ENCODE measurements around the gene ABCA7. TPM values are rescaled to one million over a fixed set of nuclear protein-coding genes. Genes with fewer than 3 reads are reported as not detected.
A peak's percentile ranks its signal among the peaks of the same experiment; 100 is the strongest.

ABCA7 gene
- total and polyA plus RNA-seq, 4 donors: 9.4 to 23.7 (median 15.7) TPM

- no peak for DNase-seq (ENCODE audit: low read depth in 4 of 6, low spot score in 6 of 6)
- peaks cover 75% of the 10 kb centered on the region for H3K36me3 ChIP-seq (ENCODE audit: control insufficient read depth, insufficient read depth, low read length)
- no peak overlapping the region for H3K4me3 ChIP-seq (ENCODE audit: low read depth, low read length)
- 93% methylated on average over 20 of the region's 27 CpGs for WGBS (ENCODE audit: insufficient coverage)
- H3K27me3 ChIP-seq (ENCODE audit: control insufficient read depth, insufficient read depth, low read length): no peaks in the 10 kb centered on the region
- no peak overlapping the region for H3K27ac ChIP-seq (ENCODE audit: low read depth, low read length)
- no peaks in the 10 kb centered on the region for H3K9me3 ChIP-seq (ENCODE audit: control insufficient read depth, insufficient read depth, low read length)
- peaks cover 23% of the 10 kb centered on the region for H3K4me1 ChIP-seq (ENCODE audit: control insufficient read depth, insufficient read depth, low read length)
Measured at GRCh38 chr19:1091544-1092175, 51.8 kb downstream of the ABCA7 start.

GRCh38 chr19:1093330-1093729 lies 53.4 kb downstream of the ABCA7 start:
- 93% methylated on average over 14 of the region's 15 CpGs for whole genome bisulfite sequencing (ENCODE audit: insufficient coverage)
- Histone ChIP-seq H3K27me3 (ENCODE audit: control insufficient read depth, insufficient read depth, low read length) (no peaks in the 10 kb centered on the region), H3K9me3 (ENCODE audit: control insufficient read depth, insufficient read depth, low read length) (no peaks in the 10 kb centered on the region), H3K4me1 (ENCODE audit: control insufficient read depth, insufficient read depth, low read length) (peaks cover 23% of the 10 kb centered on the region), H3K27ac (ENCODE audit: low read depth, low read length) (no peak overlapping the region), H3K4me3 (ENCODE audit: low read depth, low read length) (no peak overlapping the region), H3K36me3 (ENCODE audit: control insufficient read depth, insufficient read depth, low read length) (peaks cover 58% of the 10 kb centered on the region)
- no peak for DNase-seq (ENCODE audit: low read depth in 4 of 6, low spot score in 6 of 6)

GRCh38 chr19:1093811-1094553 lies 54.1 kb downstream of the ABCA7 start:
- 77% methylated on average over 26 of the region's 32 CpGs for WGBS (ENCODE audit: insufficient coverage)

GRCh38 chr19:1094655-1094977 lies 54.7 kb downstream of the ABCA7 start:
- Histone ChIP-seq H3K36me3 (ENCODE audit: control insufficient read depth, insufficient read depth, low read length) (peaks cover 45% of the 10 kb centered on the region), H3K9me3 (ENCODE audit: control insufficient read depth, insufficient read depth, low read length) (no peaks in the 10 kb centered on the region), H3K27me3 (ENCODE audit: control insufficient read depth, insufficient read depth, low read length) (no peaks in the 10 kb centered on the region), H3K27ac (ENCODE audit: low read depth, low read length) (no peak overlapping the region), H3K4me1 (ENCODE audit: control insufficient read depth, insufficient read depth, low read length) (peaks cover 23% of the 10 kb centered on the region), H3K4me3 (ENCODE audit: low read depth, low read length) (peak overlapping the region; percentile 73)
- under 1% methylated on average over 19 of the region's 19 CpGs for WGBS (ENCODE audit: insufficient coverage)
- DNase-seq (ENCODE audit: low read depth in 4 of 6, low spot score in 6 of 6): no peak

More at GRCh38 chr19:1093811-1094553, 54.1 kb downstream of the ABCA7 start:
- Histone ChIP-seq H3K27ac (ENCODE audit: low read depth, low read length) (no peak overlapping the region), H3K27me3 (ENCODE audit: control insufficient read depth, insufficient read depth, low read length) (no peaks in the 10 kb centered on the region), H3K9me3 (ENCODE audit: control insufficient read depth, insufficient read depth, low read length) (no peaks in the 10 kb centered on the region), H3K4me3 (ENCODE audit: low read depth, low read length) (peak overlapping the region; percentile 73), H3K36me3 (ENCODE audit: control insufficient read depth, insufficient read depth, low read length) (peaks cover 52% of the 10 kb centered on the region), H3K4me1 (ENCODE audit: control insufficient read depth, insufficient read depth, low read length) (peaks cover 23% of the 10 kb centered on the region)
- no peak for DNase-seq (ENCODE audit: low read depth in 4 of 6, low spot score in 6 of 6)

GRCh38 chr19:1094978-1095701 lies 55.2 kb downstream of the ABCA7 start, which contains the start of gene POLR2E:
Gene POLR2E (minus strand): TSS chr19:1095375. CDS start chr19:1095315, 60 bp downstream.
- peak; percentile 91 to 100 (median 97) for DNase-seq (ENCODE audit: low read depth in 4 of 6, low spot score in 6 of 6)
- Histone ChIP-seq H3K27me3 (ENCODE audit: control insufficient read depth, insufficient read depth, low read length) (no peaks in the 10 kb centered on the region), H3K27ac (ENCODE audit: low read depth, low read length) (peak within 1 kb of the TSS; percentile 40), H3K4me1 (ENCODE audit: control insufficient read depth, insufficient read depth, low read length) (peaks cover 23% of the 10 kb centered on the region), H3K9me3 (ENCODE audit: control insufficient read depth, insufficient read depth, low read length) (no peaks in the 10 kb centered on the region), H3K36me3 (ENCODE audit: control insufficient read depth, insufficient read depth, low read length) (peaks cover 40% of the 10 kb centered on the region), H3K4me3 (ENCODE audit: low read depth, low read length) (peak within 1 kb of the TSS; percentile 73)
- WGBS (ENCODE audit: insufficient coverage): under 1% methylated on average over 81 of the region's 81 CpGs

- no peak overlapping the region for H3K4me3 ChIP-seq (ENCODE audit: low read depth, low read length)
- DNase-seq (ENCODE audit: low read depth in 4 of 6, low spot score in 6 of 6): no peak
- no peaks in the 10 kb centered on the region for H3K27me3 ChIP-seq (ENCODE audit: control insufficient read depth, insufficient read depth, low read length)
- 87% methylated on average over 5 of the region's 7 CpGs for WGBS (ENCODE audit: insufficient coverage)
- peaks cover 41% of the 10 kb centered on the region for H3K4me1 ChIP-seq (ENCODE audit: control insufficient read depth, insufficient read depth, low read length)
- H3K9me3 ChIP-seq (ENCODE audit: control insufficient read depth, insufficient read depth, low read length): no peaks in the 10 kb centered on the region
- no peak overlapping the region for H3K27ac ChIP-seq (ENCODE audit: low read depth, low read length)
- H3K36me3 ChIP-seq (ENCODE audit: control insufficient read depth, insufficient read depth, low read length): peaks cover 13% of the 10 kb centered on the region
Measured at GRCh38 chr19:1097810-1098176, 57.9 kb downstream of the ABCA7 start.

GRCh38 chr19:1098177-1099051 lies 58.5 kb downstream of the ABCA7 start:
- no peak overlapping the region for H3K27ac ChIP-seq (ENCODE audit: low read depth, low read length)
- H3K9me3 ChIP-seq (ENCODE audit: control insufficient read depth, insufficient read depth, low read length): no peaks in the 10 kb centered on the region
- no peak for DNase-seq (ENCODE audit: low read depth in 4 of 6, low spot score in 6 of 6)
- H3K4me1 ChIP-seq (ENCODE audit: control insufficient read depth, insufficient read depth, low read length): peaks cover 43% of the 10 kb centered on the region
- H3K27me3 ChIP-seq (ENCODE audit: control insufficient read depth, insufficient read depth, low read length): no peaks in the 10 kb centered on the region
- no peak overlapping the region for H3K4me3 ChIP-seq (ENCODE audit: low read depth, low read length)
- 59% methylated on average over 14 of the region's 15 CpGs for WGBS (ENCODE audit: insufficient coverage)
- H3K36me3 ChIP-seq (ENCODE audit: control insufficient read depth, insufficient read depth, low read length): peaks cover 7% of the 10 kb centered on the region

GRCh38 chr19:1101337-1101698 lies 61.4 kb downstream of the ABCA7 start:
- 61% methylated on average over 9 of the region's 9 CpGs for WGBS (ENCODE audit: insufficient coverage)
- H3K4me3 ChIP-seq (ENCODE audit: low read depth, low read length): no peak overlapping the region
- H3K9me3 ChIP-seq (ENCODE audit: control insufficient read depth, insufficient read depth, low read length): no peaks in the 10 kb centered on the region
- no peaks in the 10 kb centered on the region for H3K27me3 ChIP-seq (ENCODE audit: control insufficient read depth, insufficient read depth, low read length)
- H3K36me3 ChIP-seq (ENCODE audit: control insufficient read depth, insufficient read depth, low read length): peaks cover 16% of the 10 kb centered on the region
- peak overlapping the region; percentile 91 for H3K27ac ChIP-seq (ENCODE audit: low read depth, low read length)
- H3K4me1 ChIP-seq (ENCODE audit: control insufficient read depth, insufficient read depth, low read length): peaks cover 41% of the 10 kb centered on the region
- DNase-seq (ENCODE audit: low read depth in 4 of 6, low spot score in 6 of 6): no peak

All from spinal cord (tissue), 10 donors.